CD4-positive, alpha-beta T cell treated with Interleukin-15 for 4 hours (primary cell): Measurements from ENCODE around the gene LRCOL1.
"Not testable (repeated sequence)": the region's sequence is repeated elsewhere in the genome, so short reads cannot be mapped to it uniquely, and the experiment has no call there.

Experiments
- DNase-seq: peaks from one replicate; pipeline ENCODE4 v3.0.0-alpha.2; 2020; ENCODE audit warnings: low spot score

LRCOL1 gene

GRCh38 chr12:132600048-132601032, 10.0 kb downstream of the LRCOL1 start:
- DNase-seq: peak; percentile 22

DNA sequence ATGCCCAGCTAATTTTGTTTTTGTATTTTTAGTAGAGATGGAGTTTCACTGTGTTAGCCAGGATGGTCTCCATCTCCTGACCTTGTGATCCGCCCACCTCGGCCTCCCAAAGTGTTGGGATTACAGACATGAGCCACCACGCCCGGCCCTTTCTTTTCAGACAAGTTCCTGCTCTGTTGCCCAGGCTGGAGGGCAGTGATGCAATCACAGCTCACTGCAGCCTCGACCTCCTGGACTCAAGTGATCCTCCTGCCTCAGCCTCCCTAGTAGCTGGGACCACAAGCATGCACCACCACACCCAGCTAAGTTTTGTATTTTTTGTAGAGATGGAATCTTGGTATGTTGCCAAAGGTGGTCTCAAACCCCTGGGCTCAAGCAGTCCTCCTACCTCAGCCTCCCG, 10.9 kb downstream of the LRCOL1 start:
- DNase-seq: not testable (repeated sequence)

DNA sequence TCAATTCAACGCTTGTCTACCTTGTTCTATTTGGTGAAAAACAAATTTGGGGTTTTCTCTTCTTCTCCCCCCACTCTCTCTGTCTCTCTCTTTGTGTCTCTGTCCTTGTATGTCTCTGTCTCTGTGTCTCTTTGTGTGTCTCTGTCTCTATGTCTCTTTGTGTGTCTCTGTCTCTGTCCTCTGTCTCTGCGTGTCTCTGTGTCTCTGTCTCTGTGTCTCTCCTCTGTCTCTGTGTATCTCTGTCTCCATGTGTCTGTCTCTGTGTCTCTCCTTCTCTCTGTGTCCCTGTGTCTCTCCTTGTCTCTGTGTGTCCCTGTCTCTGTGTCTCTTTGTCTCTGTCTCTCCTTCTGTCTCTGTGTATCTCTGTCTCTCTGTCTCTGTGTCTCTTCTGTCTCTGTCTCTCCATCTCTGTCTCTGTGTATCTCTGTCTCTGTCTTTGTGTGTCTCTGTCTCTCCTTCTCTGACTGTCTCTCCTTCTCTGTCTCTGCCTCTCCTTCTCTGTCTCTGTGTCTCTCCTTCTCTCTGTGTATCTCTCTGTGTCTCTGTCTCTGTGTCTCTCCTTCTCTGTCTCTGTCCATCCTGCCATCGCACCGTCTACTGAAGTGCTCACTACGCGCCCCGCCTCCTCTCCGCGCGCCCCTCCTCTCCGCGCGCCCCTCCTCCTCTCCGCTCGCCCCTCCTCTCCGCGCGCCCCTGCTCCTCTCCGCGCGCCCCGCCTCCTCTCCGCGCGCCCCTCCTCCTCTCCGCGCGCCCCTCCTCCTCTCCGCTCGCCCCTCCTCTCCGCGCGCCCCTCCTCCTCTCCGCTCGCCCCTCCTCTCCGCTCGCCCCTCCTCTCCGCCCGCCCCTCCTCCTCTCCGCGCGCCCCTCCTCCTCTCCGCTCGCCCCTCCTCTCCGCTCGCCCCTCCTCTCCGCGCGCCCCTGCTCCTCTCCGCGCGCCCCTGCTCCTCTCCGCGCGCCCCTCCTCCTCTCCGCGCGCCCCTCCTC, 12.8 kb downstream of the LRCOL1 start:
- peak; percentile 33 for DNase-seq

- DNase-seq: no peak
Measured at GRCh38 chr12:132596016-132596415, 14.4 kb downstream of the LRCOL1 start.

- no peak for DNase-seq
Measured at GRCh38 chr12:132595183-132595582, 15.2 kb downstream of the LRCOL1 start.

GRCh38 chr12:132593938-132594358, 16.4 kb downstream of the LRCOL1 start:
- no peak for DNase-seq

DNA sequence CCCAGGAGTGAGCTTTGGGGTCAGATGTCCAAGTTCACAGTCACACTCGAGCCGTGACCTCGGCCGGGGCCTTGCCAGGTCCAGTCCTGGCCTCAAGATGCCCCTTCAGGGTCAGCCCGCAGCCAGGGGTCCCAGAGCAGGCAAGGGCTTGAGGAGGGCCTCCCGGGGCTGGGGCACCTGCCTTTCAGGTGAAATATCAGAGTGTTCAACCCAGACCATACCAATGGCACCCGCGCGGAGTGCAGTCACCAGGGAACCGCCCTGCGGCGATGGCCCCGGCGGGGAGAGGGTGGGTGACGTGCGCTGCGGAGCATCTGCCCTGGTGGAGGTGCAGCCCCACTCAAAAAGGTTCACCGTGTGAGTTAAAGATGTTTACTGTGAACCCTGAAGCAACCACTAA, 16.9 kb downstream of the LRCOL1 start:
- no peak for DNase-seq

- no peak for DNase-seq
Measured at GRCh38 chr12:132593071-132593470, 17.3 kb downstream of the LRCOL1 start.

DNA sequence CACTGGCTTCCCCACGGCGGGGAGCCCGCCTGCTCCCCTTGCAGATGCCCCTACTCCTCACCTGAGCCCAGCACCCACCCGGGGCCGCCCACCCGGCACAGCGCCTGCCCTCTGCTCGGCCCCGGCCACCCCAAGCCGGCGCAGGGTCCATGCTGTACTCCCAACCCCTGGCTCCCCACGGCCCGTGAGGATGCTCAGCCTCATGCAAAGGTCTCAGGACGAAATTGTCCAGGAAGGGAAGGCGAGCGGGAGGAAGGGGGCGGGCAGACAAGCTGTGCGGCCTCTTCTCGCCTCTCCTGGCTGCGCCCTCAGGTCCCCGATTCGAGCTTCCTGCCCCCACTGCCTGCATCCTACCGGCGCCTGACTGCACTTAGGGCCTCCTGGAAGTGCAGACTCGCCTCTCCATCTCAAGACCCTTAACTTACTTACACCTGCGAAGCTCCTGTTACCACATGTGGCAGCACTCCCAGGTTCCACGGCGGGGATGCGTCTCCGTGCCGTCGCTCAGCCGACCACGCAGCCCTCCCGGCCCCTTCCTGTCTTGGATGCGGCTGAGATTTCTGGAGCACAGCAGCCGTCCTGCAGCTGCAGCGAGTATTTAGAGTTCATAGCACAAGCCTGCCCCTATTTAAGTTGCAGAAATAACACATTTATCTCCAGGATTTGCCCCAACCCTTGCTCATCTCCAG, 18.0 kb downstream of the LRCOL1 start:
- DNase-seq: no peak

GRCh38 chr12:132591107-132591935, 19.1 kb downstream of the LRCOL1 start:
- DNase-seq: no peak

- DNase-seq: no peak
Measured at GRCh38 chr12:132588821-132589669, 21.3 kb downstream of the LRCOL1 start.

- no peak for DNase-seq
Measured at GRCh38 chr12:132588319-132588718, 22.1 kb downstream of the LRCOL1 start.

- DNase-seq: no peak
Measured at GRCh38 chr12:132587781-132588180, 22.6 kb downstream of the LRCOL1 start.

DNA sequence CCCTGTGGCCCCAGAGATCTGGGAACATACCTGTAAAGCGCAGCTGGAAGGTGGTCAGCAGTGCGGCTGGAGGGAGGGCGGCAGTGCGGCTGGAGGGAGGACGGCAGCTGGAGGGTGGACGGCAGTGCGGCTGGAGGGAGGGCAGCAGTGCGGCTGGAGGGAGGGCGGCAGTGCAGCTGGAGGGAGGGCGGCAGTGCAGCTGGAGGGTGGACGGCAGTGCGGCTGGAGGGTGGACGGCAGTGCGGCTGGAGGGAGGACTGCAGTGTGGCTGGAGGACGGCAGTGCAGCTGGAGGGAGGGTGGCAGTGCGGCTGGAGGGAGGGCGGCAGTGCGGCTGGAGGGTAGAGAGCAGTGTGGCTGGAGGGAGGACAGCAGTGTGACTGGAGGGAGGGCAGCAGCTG, 23.5 kb downstream of the LRCOL1 start:
- DNase-seq: no peak

GRCh38 chr12:132585177-132585576, 25.2 kb downstream of the LRCOL1 start:
- DNase-seq: no peak

- no peak for DNase-seq
Measured at GRCh38 chr12:132584429-132584828, 26.0 kb downstream of the LRCOL1 start.

DNA sequence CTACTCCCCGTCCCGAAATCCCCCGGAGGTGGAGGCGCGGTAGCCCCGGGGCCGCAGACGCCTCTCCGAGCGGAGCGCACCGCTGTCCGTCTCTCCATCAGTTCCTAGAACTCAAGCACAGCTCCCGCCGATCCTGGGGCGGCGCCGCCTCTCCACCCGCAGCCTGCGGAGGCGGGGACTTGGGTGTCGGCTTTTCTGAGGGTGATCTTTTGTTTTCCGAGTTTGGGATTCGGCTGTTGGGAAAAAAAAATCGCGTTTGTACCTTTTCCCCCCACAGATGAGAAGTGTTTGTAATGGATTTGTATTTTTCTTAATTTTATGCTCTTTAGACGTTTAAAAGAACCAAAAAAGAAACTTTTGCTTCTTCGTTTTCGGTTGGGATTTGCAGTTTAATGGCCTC, 26.6 kb downstream of the LRCOL1 start:
- DNase-seq: no peak

DNA sequence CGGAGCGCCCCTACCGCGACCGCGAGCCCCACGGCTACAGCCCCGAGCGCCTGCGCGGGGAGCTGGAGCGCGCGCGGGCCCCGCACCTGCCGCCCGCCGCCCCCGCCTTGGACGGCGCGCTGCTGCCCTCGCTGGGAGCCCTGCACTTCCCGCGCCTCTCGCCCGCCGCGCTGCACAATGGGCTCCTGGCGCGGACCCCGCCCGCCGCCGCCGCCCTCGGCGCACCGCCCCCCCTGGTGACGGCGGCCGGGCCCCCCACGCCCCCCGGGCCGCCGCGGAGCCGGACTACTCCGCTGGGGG, 27.0 kb downstream of the LRCOL1 start:
- no peak for DNase-seq

- no peak for DNase-seq
Measured at GRCh38 chr12:132582582-132583410, 27.6 kb downstream of the LRCOL1 start.
